Measurements from ENCODE around the gene LHFPL2. TPM values are rescaled to one million over a fixed set of nuclear protein-coding genes. Genes with fewer than 3 reads are reported as not detected.
"Not testable (repeated sequence)": the region's sequence is repeated elsewhere in the genome, so short reads cannot be mapped to it uniquely, and the experiment has no call there.

Gene LHFPL2
- total RNA-seq, 1 donor from 2014 or later: 32.4 TPM

DNA sequence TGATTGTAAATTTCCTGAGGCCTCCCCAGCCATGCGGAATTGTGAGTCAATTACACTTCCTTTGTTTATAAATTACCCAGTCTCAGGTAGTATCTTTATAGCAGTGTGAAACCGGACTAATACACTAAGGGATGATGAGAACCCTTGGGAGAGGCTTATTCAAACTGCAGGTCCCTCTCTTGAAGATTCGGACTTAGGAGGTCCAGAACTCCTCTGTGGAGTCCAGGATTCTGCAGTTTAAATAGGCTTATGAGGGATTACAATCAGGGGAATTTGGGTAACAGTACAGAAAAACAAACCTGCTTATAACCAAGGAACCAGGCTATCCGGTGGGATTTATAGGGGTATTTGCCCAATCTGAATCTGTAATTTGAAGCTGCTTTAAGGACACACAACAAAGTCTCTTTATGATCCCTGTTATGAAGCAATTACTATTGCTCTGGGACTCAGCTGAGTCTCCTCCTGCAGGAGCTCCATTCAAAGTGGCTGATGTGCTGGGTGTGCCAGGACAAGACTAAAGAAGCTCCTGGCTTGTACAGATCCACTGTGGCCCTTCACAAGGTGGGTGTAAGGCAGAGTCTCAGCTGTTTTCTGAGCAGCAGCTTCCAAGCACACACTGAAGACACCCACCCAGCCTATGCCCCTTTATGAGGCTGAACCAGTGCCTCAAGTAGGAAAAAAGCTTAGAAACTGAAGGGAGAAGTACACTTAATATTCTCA lies 41.8 kb upstream of the LHFPL2 start:
- Histone ChIP-seq H3K27me3 (ENCODE audit: control insufficient read depth, insufficient read depth, low read length) (no peaks in the 10 kb centered on the region), H3K4me3 (ENCODE audit: low read depth, low read length) (no peak overlapping the region), H3K36me3 (ENCODE audit: control insufficient read depth, insufficient read depth, low read length) (no peaks in the 10 kb centered on the region)
- TF ChIP-seq, protein P1, sequence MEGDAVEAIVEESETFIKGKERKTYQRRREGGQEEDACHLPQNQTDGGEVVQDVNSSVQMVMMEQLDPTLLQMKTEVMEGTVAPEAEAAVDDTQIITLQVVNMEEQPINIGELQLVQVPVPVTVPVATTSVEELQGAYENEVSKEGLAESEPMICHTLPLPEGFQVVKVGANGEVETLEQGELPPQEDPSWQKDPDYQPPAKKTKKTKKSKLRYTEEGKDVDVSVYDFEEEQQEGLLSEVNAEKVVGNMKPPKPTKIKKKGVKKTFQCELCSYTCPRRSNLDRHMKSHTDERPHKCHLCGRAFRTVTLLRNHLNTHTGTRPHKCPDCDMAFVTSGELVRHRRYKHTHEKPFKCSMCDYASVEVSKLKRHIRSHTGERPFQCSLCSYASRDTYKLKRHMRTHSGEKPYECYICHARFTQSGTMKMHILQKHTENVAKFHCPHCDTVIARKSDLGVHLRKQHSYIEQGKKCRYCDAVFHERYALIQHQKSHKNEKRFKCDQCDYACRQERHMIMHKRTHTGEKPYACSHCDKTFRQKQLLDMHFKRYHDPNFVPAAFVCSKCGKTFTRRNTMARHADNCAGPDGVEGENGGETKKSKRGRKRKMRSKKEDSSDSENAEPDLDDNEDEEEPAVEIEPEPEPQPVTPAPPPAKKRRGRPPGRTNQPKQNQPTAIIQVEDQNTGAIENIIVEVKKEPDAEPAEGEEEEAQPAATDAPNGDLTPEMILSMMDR (IDR thresholded peaks at IDR 0.05; ENCODE audit: insufficient read depth, low read length, severe bottlenecking): no peak
- FAIRE-seq (peak; percentile 40), DNase-seq (ENCODE audit: low read depth) (no peak)

DNA sequence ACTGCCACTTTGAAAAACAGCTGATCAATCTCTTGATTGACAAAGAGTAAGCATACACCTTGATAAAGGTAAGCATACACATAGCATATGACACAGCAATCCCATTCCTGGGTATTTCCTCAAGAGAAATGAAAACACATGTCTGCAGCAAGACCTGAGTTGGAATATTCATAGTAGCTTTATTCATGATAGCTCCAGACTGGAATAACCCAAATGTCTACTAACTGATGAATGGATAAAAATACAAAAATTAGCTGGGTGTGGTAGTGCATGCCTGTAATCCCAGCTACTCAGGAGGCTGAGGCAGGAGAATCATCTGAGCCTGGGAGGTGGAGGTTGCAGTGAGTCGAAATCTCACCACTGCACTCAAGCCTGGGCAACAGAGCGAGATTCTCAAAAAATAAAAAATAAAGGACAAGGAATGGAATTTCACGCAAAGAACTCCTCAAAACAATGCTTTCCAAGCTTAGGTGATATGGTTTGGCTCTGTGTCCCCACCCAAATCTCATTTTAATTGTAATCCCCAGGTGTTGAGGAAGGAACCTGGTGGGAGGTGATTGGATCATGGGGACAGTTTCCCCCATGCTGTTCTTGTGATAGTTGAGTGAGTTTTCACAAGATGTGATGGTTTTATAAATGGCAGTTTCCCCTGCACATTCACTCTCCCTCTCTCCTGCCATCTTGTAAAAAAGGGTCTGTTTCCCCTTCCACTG lies 41.1 kb upstream of the LHFPL2 start:
- TF ChIP-seq, protein P1 (IDR thresholded peaks at IDR 0.05; ENCODE audit: insufficient read depth, low read length, severe bottlenecking): no peak
- Histone ChIP-seq H3K36me3 (ENCODE audit: control insufficient read depth, insufficient read depth, low read length) (no peaks in the 10 kb centered on the region), H3K4me3 (ENCODE audit: low read depth, low read length) (no peak overlapping the region), H3K27me3 (ENCODE audit: control insufficient read depth, insufficient read depth, low read length) (no peaks in the 10 kb centered on the region)
- FAIRE-seq (no peak), DNase-seq (ENCODE audit: low read depth) (no peak)

DNA sequence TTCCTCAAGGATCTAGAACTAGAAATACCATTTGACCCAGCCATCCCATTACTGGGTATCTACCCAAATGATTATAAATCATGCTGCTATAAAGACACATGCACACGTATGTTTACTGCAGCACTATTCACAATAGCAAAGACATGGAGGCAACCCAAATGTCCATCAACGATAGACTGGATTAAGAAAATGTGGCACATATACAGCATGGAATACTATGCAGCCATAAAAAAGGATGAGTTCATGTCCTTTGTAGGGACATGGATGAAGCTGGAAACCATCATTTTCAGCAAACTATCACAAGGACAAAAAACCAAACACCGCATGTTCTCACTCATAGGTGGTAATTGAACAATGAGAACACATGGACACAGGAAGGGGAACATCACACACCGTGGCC lies 38.9 kb upstream of the LHFPL2 start:
- H3K4me3 ChIP-seq (ENCODE audit: low read depth, low read length); H3K27me3 ChIP-seq (ENCODE audit: control insufficient read depth, insufficient read depth, low read length); DNase-seq (ENCODE audit: low read depth); FAIRE-seq; H3K36me3 ChIP-seq (ENCODE audit: control insufficient read depth, insufficient read depth, low read length): not testable (repeated sequence)

DNA sequence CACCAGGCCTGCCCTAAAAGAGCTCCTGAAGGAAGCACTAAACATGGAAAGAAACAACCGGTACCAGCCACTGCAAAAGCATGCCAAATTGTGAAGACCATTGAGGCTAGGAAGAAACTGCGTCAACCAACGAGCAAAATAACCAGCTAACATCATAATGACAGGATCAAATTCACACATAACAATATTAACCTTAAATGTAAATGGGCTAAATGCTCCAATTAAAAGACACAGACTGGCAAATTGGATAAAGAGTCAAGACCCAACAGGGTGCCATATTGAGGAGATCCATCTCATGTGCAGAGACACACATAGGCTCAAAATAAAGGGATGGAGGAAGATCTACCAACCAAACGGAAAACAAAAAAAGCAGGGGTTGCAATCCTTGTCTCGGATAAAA lies 35.3 kb upstream of the LHFPL2 start:
- H3K36me3 ChIP-seq (ENCODE audit: control insufficient read depth, insufficient read depth, low read length); FAIRE-seq: not testable (repeated sequence)

DNA sequence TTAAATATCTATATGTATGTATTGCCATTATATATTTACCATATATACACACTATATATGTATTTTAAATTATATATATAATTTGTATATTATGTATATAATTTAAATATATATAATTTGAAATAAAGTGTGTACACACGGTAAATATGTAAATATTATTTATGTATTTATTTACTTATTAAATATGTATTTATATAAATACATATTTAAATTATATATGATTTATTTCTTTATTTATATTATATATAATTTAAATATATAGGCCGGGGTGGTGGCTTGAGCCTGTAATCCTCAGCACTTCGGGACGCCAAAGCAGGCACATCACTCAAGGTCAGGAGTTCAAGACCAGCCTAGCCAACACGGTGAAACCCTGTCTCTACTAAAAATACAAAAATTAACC lies 31.3 kb upstream of the LHFPL2 start:
- Histone ChIP-seq H3K36me3 (ENCODE audit: control insufficient read depth, insufficient read depth, low read length) (no peaks in the 10 kb centered on the region), H3K4me3 (ENCODE audit: low read depth, low read length) (no peak overlapping the region), H3K27me3 (ENCODE audit: control insufficient read depth, insufficient read depth, low read length) (no peaks in the 10 kb centered on the region)
- no peak for DNase-seq (ENCODE audit: low read depth)
- FAIRE-seq: no peak
- TF ChIP-seq, protein P1 (IDR thresholded peaks at IDR 0.05; ENCODE audit: insufficient read depth, low read length, severe bottlenecking): no peak

More for the DNA sequence above, 35.3 kb upstream of the LHFPL2 start:
- DNase-seq (ENCODE audit: low read depth); H3K4me3 ChIP-seq (ENCODE audit: low read depth, low read length); H3K27me3 ChIP-seq (ENCODE audit: control insufficient read depth, insufficient read depth, low read length): not testable (repeated sequence)

DNA sequence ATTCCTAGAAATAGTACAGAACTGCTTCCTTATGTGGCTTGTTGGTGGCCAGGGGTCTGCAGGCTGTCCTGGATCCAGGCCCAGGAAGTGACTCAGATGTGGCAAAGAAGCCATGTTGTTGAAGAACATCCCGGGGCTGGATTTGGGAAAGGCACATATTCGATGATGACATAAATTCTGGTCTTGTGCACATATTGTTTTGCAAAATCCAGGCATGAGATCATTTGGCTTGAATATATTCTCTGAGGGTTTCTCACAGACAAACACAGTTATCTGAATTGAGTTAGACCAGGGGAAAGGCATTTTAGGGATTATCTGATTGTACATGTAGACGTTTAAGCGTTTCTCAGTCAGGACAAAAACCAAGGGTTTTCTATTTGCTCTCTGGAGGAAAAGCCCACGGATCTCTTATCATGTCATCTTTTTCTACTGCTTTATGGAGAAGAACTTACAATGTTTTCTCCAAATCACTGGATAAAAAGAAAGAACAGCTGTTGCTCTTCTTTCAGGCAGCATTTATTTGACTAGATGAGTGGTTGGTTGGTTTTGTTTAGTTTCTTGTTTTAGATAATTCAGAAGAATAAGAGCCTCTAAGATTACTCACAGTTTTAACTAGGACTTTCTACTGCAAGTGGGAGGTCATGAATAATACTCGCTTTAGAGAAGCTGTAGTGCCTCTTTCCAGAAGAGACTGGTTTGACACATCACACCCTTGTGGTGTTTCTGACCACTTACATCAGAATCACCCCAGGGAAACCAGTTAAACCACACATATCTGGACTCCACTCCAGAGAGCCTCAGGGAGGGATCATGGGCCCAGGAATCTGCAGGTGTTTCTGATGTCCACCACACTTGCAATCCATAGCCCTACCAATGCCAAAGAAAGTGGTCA lies 29.5 kb upstream of the LHFPL2 start:
- Histone ChIP-seq H3K27me3 (ENCODE audit: control insufficient read depth, insufficient read depth, low read length) (no peaks in the 10 kb centered on the region), H3K4me3 (ENCODE audit: low read depth, low read length) (no peak overlapping the region), H3K36me3 (ENCODE audit: control insufficient read depth, insufficient read depth, low read length) (no peaks in the 10 kb centered on the region)
- DNase-seq (ENCODE audit: low read depth) (peak; percentile 77), FAIRE-seq (peak; percentile 94)
- TF ChIP-seq, protein P1 (IDR thresholded peaks at IDR 0.05; ENCODE audit: insufficient read depth, low read length, severe bottlenecking): no peak

Measured in bronchial epithelial cell (primary cell).